T-helper 17 cell (primary cell): ENCODE data around the gene L1TD1. TPM values are rescaled to one million over a fixed set of nuclear protein-coding genes. Genes with fewer than 3 reads are reported as not detected.
"Not testable (repeated sequence)": the region's sequence is repeated elsewhere in the genome, so short reads cannot be mapped to it uniquely, and the experiment has no call there.

ENCODE experiments used
- ATAC-seq: fragments of 150-1000 bp; cut with Tn5 transposase; 2 replicates; pipeline ENCODE4 v1.10.0; 2021; ENCODE audit warnings: mild to moderate bottlenecking, moderate library complexity
- DNase-seq, 3 donors: peaks; one replicate each; pipeline versions ENCODE4 v3.0.0 to v3.0.0-alpha.2; 2020 to 2021
- H3K9me3 ChIP-seq: one replicate; pipeline ENCODE4 v1.7.0; 2013; ENCODE audit warnings: low read length, mild to moderate bottlenecking; ENCODE audit not compliant: control insufficient read depth, poor library complexity, severe bottlenecking
- H3K27ac Mint-ChIP-seq: one replicate; pipeline ENCODE4 v1.8.0; 2022; ENCODE audit warnings: mild to moderate bottlenecking, moderate library complexity, mixed read lengths
- H3K27me3 Mint-ChIP-seq: one replicate; pipeline ENCODE4 v1.8.0; 2022; ENCODE audit warnings: mixed read lengths
- H3K36me3 Mint-ChIP-seq: one replicate; pipeline ENCODE4 v1.8.0; 2022; ENCODE audit warnings: low read depth, mixed read lengths
- H3K4me1 Mint-ChIP-seq: one replicate; pipeline ENCODE4 v1.8.0; 2022; ENCODE audit warnings: mild to moderate bottlenecking, mixed read lengths
- H3K4me3 Mint-ChIP-seq: one replicate; pipeline ENCODE4 v1.8.0; 2022; ENCODE audit warnings: mild to moderate bottlenecking, moderate library complexity, mixed read lengths
- total RNA-seq, 4 donors: library from RNA in 2 of 4; stranded (reverse) in 2 of 4; gene quantifications; one replicate each; pipeline ENCODE4 v1.2.3 and lab custom pipeline; 2022 to 2026

The L1TD1 gene
- total RNA-seq, 2 donors from 2014 or later: not detected

GRCh38 chr1:62232871-62233278 is 38.2 kb downstream of the L1TD1 start:
- no peaks in the 10 kb centered on the region for H3K9me3 ChIP-seq
- ATAC-seq (no peak), DNase-seq (no peak)
- Mint-ChIP-seq H3K4me3 (no peak overlapping the region), H3K27me3 (peaks cover 56% of the 10 kb centered on the region), H3K4me1 (peaks cover 5% of the 10 kb centered on the region), H3K36me3 (no peaks in the 10 kb centered on the region), H3K27ac (no peak overlapping the region)

GRCh38 chr1:62233926-62234450 is 39.3 kb downstream of the L1TD1 start:
- no peaks in the 10 kb centered on the region for H3K36me3 Mint-ChIP-seq
- H3K9me3 ChIP-seq: no peaks in the 10 kb centered on the region
- peaks cover 5% of the 10 kb centered on the region for H3K4me1 Mint-ChIP-seq
- no peak for ATAC-seq
- no peak overlapping the region for H3K4me3 Mint-ChIP-seq
- H3K27me3 Mint-ChIP-seq: peaks cover 47% of the 10 kb centered on the region
- DNase-seq: no peak
- H3K27ac Mint-ChIP-seq: no peak overlapping the region

GRCh38 chr1:62234688-62235087 is 40.0 kb downstream of the L1TD1 start:
- Mint-ChIP-seq H3K36me3 (no peaks in the 10 kb centered on the region), H3K4me1 (peaks cover 5% of the 10 kb centered on the region), H3K27me3 (peaks cover 44% of the 10 kb centered on the region), H3K4me3 (no peak overlapping the region), H3K27ac (no peak overlapping the region)
- DNase-seq (no peak), ATAC-seq (no peak)
- H3K9me3 ChIP-seq: no peaks in the 10 kb centered on the region

GRCh38 chr1:62235576-62235975 is 40.9 kb downstream of the L1TD1 start:
- H3K4me1 Mint-ChIP-seq: peaks cover 5% of the 10 kb centered on the region
- peaks cover 42% of the 10 kb centered on the region for H3K27me3 Mint-ChIP-seq
- ATAC-seq (no peak), DNase-seq (no peak)
- H3K27ac Mint-ChIP-seq: no peak overlapping the region
- no peaks in the 10 kb centered on the region for H3K9me3 ChIP-seq
- no peaks in the 10 kb centered on the region for H3K36me3 Mint-ChIP-seq
- no peak overlapping the region for H3K4me3 Mint-ChIP-seq

DNA sequence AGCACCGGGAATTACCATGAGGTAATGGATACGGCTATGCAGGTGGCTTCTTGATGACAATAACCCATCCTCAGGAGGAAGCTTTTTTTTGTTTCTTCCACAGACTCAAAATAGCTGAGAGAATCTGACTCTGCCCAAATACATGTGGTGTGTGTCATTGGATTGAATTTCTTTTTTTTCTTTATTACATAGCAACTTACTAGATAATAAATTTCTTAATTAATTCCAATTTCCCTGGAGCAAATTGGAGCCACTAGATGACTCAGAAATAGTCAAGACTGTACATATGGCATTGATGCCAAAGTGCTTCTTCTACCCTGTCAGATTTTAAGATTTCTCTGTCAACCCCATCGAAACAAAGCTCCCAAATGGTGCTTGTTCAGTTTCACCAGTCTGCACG is 42.7 kb downstream of the L1TD1 start:
- no peak for DNase-seq
- H3K27me3 Mint-ChIP-seq: peaks cover 46% of the 10 kb centered on the region
- no peak for ATAC-seq
- no peak overlapping the region for H3K27ac Mint-ChIP-seq
- no peaks in the 10 kb centered on the region for H3K36me3 Mint-ChIP-seq
- H3K4me3 Mint-ChIP-seq: no peak overlapping the region
- H3K9me3 ChIP-seq: no peaks in the 10 kb centered on the region
- H3K4me1 Mint-ChIP-seq: peaks cover 5% of the 10 kb centered on the region

DNA sequence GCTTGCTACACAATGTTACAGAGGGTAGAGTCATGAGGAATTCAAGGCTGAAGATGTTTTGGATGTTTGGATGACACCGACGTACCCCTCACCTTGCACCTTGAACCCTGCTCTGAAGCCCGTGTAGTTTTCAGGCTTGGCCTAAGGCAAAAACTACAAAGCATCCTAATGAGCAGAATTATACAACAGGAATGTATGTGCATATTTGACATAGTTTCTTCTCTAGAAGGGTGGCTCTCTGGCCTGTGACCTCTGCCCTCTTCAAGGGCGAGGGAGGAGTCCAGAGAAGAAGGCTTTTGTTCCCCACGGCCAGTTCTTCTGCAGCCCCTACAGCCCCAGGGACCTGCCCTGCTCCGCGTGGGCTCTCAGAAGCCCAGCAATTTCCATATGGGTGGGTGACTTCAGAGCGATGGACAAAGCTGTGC is 43.3 kb downstream of the L1TD1 start:
- peaks cover 3% of the 10 kb centered on the region for H3K4me1 Mint-ChIP-seq
- no peak for ATAC-seq
- no peak overlapping the region for H3K27ac Mint-ChIP-seq
- peaks cover 43% of the 10 kb centered on the region for H3K27me3 Mint-ChIP-seq
- no peak for DNase-seq
- H3K4me3 Mint-ChIP-seq: no peak overlapping the region
- no peaks in the 10 kb centered on the region for H3K36me3 Mint-ChIP-seq
- no peaks in the 10 kb centered on the region for H3K9me3 ChIP-seq

GRCh38 chr1:62238507-62238906 is 43.9 kb downstream of the L1TD1 start:
- H3K36me3 Mint-ChIP-seq: no peaks in the 10 kb centered on the region
- DNase-seq (no peak), ATAC-seq (no peak)
- H3K27me3 Mint-ChIP-seq: peaks cover 38% of the 10 kb centered on the region
- H3K9me3 ChIP-seq: no peaks in the 10 kb centered on the region
- H3K4me1 Mint-ChIP-seq: no peaks in the 10 kb centered on the region
- no peak overlapping the region for H3K27ac Mint-ChIP-seq
- H3K4me3 Mint-ChIP-seq: no peak overlapping the region

DNA sequence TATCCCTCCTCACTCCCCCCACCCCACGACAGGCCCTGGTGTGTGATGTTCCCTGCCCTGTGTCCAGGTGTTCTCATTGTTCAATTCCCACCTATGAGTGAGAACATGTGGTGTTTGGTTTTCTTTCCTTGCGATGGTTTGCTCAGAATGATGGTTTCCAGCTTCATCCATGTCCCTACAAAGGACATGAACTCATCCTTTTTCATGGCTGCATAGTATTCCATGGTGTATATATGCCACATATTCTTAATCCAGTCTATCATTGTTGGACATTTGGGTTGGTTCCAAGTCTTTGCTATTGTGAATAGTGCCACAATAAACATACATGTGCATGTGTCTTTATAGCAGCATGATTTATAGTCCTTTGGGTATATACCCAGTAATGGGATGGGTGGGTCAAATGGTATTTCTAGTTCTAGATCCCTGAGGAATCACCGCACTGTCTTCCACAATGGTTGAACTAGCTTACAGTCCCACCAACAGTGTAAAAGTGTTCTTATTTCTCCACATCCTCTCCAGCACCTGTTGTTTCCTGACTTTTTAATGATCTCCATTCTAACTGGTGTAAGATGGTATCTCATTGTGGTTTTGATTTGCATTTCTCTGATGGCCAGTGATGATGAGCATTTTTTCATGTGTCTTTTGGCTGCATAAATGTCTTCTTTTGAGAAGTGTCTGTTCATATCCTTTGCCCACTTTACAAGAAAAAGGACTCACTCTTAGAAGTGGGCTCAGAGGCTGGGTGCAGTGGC is 45.2 kb downstream of the L1TD1 start:
- not testable (repeated sequence) for H3K36me3 Mint-ChIP-seq, H3K4me1 Mint-ChIP-seq, H3K4me3 Mint-ChIP-seq, DNase-seq, H3K9me3 ChIP-seq, ATAC-seq, H3K27ac Mint-ChIP-seq
- H3K27me3 Mint-ChIP-seq: peaks cover 26% of the 10 kb centered on the region

DNA sequence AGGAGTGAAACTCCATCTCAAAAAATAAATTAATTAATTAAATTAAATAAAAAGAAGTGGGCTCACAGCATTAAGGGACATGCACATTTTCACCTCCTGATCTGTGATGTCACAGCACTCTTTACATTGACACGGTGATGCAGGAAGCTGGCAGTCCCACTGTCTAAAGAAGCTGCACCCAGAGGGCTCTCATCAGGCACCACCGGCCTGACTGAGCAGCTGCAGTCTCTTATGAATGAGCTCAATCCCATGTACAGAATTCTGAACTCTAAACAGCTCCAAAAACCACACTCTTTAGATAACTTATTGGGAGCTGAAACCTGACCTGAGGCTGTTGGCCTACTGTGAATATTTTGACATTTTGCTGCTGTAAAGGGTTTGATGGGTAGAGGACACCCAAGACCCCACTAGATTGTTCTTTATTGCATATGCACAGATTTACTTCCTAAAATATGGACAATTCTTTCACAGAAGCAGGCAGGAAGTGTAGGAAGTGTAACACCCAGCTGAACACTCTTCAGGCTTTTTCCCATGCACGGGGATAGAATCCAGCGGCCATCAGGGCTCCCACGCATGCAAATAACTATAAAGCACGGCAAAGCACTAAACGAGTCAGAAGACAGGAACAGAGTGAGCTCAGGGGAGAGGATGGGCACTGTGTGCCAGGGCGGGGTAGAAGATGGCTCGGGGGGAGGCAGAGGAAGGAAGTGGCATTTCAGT is 46.2 kb downstream of the L1TD1 start:
- Mint-ChIP-seq H3K27ac (no peak overlapping the region), H3K4me3 (no peak overlapping the region), H3K36me3 (no peaks in the 10 kb centered on the region), H3K4me1 (no peaks in the 10 kb centered on the region), H3K27me3 (peaks cover 16% of the 10 kb centered on the region)
- H3K9me3 ChIP-seq: no peaks in the 10 kb centered on the region
- ATAC-seq: no peak
- DNase-seq: no peak

GRCh38 chr1:62241371-62242131 is 46.9 kb downstream of the L1TD1 start:
- no peaks in the 10 kb centered on the region for H3K9me3 ChIP-seq
- H3K4me1 Mint-ChIP-seq: no peaks in the 10 kb centered on the region
- no peak overlapping the region for H3K4me3 Mint-ChIP-seq
- H3K27me3 Mint-ChIP-seq: peaks cover 13% of the 10 kb centered on the region
- H3K36me3 Mint-ChIP-seq: no peaks in the 10 kb centered on the region
- H3K27ac Mint-ChIP-seq: no peak overlapping the region
- ATAC-seq (no peak), DNase-seq (no peak)

DNA sequence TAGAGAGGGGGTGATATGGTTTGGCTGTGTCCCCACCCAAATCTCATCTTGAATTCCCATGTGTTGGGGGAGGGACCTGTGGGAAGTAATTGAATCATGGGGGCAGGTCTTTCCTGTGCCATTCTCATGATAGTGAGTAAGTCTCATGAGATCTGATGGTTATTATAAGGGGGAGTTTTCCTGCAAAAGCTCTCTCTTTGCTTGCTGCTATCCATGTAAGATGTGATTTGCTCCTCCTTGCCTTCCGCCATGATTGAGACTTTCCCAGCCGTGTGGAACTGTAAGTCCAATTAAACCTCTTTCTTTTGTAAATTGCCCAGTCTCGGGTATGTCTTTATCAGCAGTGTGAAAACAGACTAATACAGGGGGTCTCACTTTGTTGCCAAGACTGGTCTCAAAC is 49.7 kb downstream of the L1TD1 start:
- not testable (repeated sequence) for H3K4me1 Mint-ChIP-seq, H3K4me3 Mint-ChIP-seq, DNase-seq, H3K9me3 ChIP-seq, H3K36me3 Mint-ChIP-seq, ATAC-seq, H3K27ac Mint-ChIP-seq
- H3K27me3 Mint-ChIP-seq: peaks cover 13% of the 10 kb centered on the region

- no peaks in the 10 kb centered on the region for H3K4me1 Mint-ChIP-seq
- no peak for ATAC-seq
These were observed 50.6 kb downstream of the L1TD1 start for GRCh38 chr1:62245201-62245600.

More at GRCh38 chr1:62245201-62245600, 50.6 kb downstream of the L1TD1 start:
- H3K9me3 ChIP-seq: no peaks in the 10 kb centered on the region
- Mint-ChIP-seq H3K27me3 (peaks cover 13% of the 10 kb centered on the region), H3K4me3 (no peak overlapping the region), H3K36me3 (no peaks in the 10 kb centered on the region), H3K27ac (no peak overlapping the region)
- no peak for DNase-seq
